HG03439 (cell line): ENCODE results near the gene ST3GAL3.

Experiments used
- ATAC-seq: cut with Tn5 transposase; IDR thresholded peaks from one replicate; pipeline ENCODE4 v1.9.1; 2021; ENCODE audit warnings: mild to moderate bottlenecking, moderate library complexity; ENCODE audit not compliant: unreplicated experiment

The ST3GAL3 gene, protein sequence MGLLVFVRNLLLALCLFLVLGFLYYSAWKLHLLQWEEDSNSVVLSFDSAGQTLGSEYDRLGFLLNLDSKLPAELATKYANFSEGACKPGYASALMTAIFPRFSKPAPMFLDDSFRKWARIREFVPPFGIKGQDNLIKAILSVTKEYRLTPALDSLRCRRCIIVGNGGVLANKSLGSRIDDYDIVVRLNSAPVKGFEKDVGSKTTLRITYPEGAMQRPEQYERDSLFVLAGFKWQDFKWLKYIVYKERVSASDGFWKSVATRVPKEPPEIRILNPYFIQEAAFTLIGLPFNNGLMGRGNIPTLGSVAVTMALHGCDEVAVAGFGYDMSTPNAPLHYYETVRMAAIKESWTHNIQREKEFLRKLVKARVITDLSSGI

DNA sequence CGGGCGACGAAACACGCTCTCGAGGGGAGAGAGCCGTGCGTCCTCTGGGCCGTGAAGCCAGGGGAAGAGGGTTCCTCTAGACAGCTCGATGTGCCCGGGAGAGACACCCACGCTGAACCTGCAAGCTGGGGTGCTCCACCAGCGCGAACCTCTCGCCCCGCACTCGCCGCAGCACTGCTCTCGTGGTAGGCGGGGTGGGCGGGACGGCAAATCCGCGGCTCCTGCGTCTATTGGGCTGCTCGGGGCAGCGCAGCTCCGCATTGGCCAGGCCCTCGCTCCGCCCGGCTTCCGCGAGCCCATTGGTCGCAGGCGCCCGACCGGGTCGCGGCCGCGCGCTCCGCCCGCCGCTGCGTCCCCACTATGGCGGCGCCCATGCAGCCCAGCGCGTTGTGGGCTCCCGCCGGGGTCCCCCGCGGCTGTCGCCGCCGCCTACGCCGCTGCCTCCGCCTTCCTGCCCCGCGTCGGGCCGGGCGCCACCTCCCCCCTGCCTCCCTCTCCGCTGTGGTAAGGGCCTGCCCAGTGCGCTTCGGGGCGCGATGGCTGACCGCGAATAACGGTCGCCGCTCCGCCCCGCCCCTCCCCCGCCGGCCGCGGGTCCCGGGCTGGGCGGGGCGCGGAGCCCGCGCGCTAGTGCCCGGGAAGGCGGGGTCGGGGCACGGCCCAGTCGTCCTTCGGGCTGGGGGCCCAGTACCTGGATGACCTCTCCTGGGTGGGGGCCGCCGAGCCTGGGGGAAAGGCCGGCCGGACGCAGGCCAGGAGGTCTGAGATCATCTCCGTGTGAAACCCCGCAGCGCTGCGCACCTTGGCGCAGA is at the start of gene ST3GAL3:
Gene ST3GAL3, plus strand, starts transcription at position 347 of the 812 bp plus-strand sequence. CDS start 28,727 bp downstream, outside the sequence.
- ATAC-seq, result peak; percentile 86

DNA sequence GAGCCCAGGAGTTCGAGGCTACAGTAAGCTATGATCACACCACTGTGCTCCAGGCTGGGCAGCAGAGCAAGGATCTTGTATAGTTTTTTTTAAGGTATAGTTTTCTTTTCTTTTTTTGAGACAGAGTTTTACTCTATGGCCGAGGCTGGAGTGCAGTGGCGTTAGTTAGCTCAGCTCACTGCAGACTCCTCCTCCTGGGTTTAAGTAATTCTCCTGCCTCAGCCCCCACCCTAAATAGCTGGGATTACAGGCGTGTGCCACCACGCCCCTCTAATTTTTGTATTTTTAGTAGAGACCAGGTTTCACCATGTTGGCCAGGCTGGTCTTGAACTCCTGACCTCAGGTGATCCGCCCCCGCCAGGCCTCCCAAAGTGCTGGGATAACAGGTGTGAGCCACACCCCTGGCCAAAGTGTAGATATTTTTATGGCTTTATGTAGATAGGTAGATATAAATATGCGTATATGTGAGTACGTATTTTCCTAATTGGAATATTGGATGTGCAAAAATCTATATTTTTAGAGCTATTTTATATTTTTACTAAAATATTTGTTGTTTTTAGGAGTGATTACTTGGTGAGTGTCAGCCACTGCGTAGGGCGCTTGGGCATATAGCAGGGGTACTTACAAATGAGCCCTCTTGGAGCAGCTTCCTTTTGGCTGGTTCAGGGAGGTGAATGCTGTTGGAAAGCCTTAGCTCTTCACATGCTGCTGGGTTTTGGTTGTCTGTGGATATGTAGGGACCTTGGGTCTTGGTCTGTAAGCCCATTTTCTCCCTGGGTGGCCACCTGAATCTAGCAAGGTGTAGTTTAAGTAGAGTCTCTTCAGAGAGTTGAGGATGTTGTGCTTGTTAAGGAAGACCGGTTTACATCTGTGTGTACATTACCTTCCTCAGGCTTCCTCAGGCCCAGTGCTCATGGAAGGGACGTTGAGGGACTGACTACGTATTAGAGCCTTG is 47.8 kb upstream of the ST3GAL3 start:
- ATAC-seq, result no peak

DNA sequence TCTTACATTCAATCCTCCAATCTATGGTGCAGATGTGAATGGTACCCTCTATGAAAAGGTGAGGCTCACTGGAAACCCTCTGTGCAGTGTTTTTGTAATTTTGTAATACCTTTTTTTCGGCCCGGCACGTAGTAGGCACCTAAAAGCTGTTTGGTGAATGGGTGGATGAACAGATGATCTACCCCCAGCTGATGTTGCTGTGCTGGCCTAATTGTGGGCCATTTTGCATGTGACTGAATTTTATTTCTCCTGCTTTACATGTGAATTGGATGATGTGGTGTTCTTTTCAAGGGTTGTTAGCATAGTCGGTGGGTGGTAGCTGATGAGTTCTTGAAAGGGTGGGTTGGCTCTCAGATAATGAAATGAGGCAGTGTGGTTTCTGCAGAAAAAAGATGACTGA is 47.0 kb upstream of the ST3GAL3 start:
- no peak for ATAC-seq

DNA sequence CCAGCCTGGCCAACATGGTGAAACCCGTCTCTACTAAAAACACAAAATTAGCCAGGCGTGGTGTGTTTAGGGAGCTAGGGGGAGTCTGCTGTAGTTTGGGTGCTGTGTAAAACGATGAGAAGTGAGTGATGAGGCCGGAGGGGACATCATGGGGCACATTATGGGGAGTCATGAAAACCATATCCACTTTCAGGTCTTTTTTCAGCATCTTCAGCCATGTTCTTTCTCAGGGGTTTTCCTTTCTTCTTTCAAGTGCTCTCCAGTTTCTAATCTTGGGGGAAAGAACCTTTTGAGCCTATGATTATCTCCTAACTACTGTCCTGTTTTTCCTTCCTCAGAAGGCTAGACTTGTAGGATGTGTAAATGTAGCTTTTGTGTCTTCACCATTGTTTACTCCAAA is 43.0 kb upstream of the ST3GAL3 start:
- no peak for ATAC-seq

DNA sequence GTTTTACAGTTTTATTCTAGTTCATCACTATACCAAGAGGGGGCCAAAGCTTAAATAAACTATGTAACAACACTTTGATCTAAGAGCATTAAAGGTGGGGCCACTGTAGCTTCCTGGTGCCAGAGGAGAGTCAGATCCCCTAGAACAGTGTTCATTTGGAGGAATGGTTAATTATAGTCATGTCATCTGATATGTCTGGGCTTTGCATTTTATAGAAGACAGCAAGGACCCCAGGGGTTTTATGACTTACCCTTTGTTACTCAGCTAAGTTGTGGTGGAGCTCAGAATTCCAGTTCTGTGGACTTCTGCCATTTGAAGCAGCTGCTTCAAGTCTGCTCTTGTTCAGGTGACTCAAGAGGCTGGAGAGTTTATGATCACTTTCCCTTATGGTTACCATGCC is 40.7 kb upstream of the ST3GAL3 start:
- no peak for ATAC-seq

DNA sequence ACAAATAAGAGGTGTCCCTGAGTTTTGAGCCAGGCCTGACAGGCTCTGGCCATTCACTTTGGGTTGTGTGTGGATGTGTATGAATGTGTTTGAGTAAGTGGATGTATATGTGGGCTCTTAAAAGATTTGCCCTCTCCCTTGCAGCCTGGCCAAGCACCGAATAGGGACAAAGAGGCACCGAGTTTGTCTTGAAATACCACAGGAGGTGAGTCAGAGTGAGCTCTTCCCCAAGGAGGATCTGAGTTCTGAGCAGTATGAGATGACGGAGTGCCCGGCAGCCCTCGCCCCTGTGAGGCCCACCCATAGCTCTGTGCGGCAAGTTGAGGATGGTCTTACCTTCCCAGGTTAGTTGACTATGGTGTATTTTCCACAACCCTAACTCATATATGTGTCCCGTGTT is 38.4 kb upstream of the ST3GAL3 start:
- ATAC-seq, result no peak

DNA sequence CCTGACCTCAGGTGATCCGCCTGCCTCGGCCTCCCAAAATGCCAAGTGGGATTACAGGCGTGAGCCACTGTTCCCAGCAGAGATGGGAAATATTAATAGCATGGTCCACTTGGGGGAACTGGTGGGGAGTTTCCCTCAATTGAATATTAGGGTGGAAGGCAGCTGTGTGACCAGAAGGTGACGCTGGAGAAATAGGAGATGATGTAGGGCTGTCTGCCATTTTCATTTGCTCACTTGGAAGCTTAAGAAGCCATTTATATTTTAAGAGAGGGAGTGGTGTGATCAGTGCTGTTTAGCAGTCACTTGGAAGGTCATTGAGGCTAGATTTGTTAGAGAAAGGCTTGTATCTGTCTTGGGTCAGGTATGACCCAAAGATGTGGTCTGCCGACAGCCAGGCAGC is 37.5 kb upstream of the ST3GAL3 start:
- no peak for ATAC-seq

DNA sequence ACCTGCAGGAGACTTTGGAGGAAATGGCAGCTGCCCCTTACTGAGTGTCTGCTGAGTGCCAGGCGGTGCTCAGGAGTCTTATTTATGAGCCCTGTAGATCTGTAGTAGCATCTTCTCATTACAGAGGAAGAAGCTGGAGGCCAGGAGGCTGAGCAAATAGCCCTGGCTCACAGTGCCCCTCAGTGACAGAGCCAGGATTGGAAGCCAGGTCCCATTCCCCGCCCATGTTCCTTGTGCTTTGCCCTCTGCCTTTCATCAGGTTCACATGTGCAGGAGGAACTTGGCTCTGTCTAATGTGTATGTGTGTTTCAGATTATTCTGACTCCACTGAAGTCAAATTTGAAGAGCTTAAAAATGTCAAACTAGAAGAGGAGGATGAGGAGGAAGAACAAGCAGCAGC is 36.1 kb upstream of the ST3GAL3 start:
- ATAC-seq, result no peak

DNA sequence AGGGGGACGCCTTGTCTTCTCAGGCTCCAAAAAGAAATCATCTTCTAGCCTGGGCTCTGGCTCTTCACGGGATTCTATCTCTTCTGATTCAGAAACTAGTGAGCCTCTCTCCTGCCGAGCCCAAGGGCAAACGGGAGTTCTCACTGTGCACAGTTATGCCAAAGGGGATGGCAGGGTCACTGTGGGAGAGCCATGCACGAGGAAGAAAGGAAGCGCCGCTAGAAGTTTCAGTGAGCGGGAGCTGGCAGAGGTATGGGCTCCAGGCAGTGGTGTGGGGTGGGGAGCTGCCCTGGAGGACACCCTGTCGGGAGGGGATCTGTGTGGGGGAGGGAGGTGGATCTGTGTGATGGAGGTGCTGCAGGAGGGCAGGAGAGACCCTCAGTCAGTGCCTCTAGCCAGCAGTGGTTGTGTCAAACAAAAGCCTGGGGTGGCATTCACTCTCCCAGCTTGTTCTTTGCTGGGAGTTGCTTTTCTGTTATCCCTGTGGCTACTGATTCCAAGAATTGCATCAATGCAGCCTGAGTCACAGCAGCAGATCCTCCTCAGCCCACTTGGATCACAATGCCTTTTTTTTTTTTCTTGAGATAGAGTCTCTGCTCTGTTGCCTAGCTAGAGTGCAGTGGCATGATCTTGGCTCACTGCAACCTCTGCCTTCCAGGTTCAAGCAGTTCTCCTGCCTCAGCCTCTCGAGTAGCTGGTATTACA is 35.6 kb upstream of the ST3GAL3 start:
- ATAC-seq, result no peak

DNA sequence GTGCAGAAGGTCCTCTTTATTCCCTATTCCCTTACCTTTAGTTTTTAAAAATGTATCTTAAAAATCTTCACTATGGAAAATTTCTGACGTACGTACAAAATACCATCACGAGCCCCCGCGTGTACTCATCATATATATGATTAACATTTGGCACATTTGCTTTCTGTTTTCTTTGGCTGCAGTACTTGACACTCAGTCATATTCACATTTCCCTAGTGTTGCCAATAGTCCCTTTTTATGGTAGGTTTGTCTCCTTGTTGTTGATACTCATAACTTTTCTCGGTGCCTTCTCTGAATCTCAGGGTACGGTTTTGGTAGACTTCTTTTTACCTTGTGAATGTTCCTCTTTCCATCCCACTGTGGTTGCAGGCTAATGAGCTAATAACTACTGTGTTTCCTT is 34.1 kb upstream of the ST3GAL3 start:
- ATAC-seq, result no peak

DNA sequence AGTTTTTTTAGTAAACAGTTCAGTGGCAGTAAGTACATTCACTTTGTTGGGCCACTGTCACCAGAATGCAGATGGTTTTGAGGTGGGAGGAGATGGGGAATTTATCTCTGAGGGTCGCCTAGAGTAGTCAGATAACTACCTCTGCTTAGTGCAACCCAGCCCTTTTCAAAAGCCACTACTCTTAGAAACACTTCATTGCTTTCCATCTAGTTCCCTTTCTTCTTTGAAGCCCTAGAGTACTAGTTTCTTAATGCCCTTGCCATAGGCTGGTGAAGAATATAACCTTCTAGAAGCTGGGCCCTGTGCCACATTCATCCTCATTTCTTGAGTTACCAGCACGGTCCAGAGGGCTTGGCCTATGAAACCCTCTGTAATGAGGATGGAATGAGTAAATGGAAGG is 28.4 kb upstream of the ST3GAL3 start:
- no peak for ATAC-seq

DNA sequence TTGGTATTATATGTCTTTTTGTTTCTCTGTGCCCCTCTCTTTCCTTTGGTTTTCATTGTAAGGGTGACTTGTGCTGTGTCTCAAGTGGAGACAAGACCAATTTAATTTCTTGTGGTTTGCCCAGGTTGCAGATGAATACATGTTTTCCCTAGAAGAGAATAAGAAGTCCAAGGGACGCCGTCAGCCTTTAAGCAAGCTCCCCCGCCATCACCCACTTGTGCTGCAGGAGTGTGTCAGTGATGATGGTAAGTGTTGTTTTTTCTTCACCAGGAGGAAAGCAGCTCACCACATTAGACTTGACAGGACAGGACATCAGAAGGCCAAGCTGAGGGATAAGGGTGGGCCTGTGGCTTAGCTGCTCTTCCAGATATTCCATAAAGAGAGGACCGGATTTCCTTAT is 23.8 kb upstream of the ST3GAL3 start:
- no peak for ATAC-seq

DNA sequence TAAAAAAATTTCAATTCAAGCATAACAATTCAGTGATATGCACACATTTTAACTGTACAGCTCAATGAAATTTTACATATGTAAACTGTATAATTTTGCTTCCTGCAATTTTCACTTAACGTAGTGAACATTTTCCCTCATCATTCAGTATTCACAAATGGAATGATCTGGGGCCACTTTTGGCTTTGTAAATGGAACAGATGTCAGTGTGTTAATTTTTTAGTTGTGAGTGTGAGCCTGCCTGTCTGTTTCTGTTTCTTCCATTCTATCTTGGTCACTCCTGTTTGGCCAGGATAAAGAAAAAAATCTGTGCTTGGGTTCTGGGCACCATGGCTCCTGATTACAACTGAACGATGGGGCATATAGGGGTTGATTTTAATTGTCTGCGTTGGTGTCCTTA is 20.5 kb upstream of the ST3GAL3 start:
- ATAC-seq, result no peak

DNA sequence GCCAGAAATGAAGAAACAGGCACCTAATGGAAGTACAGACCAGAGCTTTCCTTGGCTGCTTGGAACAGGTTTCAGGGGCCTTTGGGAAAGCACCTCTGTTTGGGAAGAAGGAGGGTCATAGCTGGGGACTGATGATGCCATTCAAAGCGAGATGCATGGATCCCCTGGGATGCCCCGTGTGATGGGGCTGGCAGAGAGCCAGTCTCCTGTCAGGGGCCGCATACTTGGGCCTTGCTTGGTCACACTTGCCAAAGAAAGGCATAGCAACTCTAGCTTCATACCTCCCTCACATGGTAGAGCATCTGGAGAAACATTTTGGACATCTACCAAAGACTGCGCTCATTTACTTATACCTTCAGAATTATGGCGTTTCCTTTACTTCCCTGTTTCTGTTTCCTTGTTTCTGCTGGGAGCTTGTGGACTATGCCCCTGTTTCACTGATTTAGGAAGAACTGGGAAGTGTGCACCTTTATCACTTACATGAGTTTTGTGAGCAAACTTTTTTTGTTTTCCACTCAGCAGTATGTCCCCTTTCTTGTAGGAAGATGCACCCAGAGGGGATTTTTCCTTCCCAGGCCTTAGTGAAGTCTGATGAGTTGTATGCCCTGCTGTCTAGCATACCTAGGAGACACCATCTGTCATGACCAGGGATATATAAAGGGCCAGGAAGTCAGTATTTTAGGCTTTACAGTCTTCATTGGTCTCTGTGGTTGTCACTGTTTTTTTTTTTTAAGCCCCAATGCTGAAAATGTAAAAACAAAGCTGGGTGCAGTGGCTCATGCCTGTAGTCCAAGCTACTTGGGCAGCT is 19.8 kb upstream of the ST3GAL3 start:
- ATAC-seq, result no peak

DNA sequence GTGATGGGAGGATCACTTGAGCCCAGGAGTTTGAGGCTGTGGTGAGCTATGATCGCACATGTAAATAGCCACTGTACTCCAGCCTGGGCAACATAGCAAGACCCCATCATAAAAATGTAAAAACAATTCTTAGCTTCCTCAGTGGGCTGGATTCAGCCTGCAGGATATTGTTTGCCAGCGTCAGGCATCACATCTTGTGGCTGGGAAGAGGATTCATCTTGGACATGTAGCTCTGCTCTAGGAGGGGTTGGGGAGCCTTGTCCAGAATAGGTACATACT is 19.3 kb upstream of the ST3GAL3 start:
- no peak for ATAC-seq

DNA sequence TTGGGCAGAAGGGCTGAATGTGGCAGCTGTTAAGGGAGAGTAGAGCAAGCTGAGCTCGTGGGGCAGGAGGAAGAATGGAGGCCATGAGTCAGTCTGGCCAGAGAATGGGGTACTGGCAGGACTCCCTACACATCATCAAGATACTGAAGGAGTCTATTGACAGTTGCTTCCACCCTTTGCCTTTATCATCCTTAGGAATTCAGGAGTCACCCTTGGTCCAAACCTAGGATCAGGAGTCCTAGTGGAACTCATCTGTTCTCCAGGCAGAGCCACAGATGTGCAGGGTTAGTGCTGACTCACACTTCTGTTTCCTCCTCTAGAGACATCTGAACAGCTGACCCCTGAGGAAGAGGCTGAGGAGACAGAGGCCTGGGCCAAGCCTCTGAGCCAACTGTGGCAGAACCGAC is 18.7 kb upstream of the ST3GAL3 start:
- ATAC-seq, result no peak

DNA sequence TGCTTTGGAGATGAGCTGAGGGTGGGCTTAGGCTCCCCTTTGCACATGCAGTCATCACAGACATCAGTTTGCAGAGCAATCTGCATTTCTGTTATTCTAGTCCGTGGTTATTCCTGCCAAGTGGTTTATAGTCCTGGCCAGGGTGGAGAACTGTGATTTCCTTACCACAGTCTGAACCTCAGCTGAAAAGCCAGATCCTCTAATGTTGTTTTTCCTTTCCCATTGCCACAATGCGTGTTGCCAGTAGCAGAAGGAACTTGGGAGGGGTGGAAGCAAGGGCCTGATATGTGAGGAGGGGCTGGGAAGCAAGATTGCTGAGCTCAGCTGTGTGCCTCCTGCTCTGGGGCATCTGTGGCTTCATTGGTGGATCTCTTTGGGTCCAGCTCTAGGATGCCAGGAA is 18.0 kb upstream of the ST3GAL3 start:
- ATAC-seq, result no peak

DNA sequence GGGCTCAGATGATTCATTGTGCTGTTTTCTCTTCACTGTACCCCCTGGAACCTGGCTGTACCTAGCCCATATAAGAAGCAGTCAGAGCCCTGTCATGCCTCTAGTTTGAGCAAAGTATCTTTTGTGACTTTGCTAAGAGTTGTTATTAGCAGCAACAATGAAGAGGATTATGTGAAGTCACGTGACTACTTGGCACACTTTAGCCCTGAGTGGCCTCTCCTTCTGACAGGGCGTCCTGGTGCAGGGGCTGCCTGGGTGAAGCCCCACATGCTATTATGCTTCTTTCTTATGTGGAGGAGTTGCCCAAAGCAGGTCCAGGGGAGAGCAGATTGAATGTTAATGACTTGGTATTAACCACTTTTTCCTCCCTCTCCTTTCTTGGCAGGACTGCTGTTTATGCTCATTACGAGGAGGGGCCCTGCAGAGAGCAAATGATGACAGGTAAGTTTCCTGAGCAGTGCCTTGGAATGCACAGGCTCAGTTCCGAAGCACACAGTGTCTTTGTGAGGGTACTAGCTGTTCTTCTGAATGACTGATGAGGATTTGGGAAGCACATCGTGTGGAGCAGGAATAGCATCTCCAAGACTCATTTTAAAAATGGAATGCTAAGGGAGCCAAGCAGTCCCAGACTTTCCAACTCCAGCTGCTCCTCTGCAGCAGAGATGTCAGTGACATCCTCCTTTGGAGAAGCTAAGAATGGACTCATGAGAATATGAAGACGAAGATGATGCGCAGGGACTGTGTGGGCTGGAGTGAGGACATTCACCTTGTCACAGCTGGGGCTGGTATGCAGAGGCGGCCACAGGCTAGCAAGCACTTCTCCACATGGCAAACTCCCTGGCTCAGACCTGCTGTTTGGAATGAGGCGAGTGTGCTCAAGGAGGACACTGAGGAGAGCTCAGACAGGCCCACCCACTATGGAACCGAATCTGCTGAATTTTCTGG is 15.2 kb upstream of the ST3GAL3 start:
- ATAC-seq, result no peak

DNA sequence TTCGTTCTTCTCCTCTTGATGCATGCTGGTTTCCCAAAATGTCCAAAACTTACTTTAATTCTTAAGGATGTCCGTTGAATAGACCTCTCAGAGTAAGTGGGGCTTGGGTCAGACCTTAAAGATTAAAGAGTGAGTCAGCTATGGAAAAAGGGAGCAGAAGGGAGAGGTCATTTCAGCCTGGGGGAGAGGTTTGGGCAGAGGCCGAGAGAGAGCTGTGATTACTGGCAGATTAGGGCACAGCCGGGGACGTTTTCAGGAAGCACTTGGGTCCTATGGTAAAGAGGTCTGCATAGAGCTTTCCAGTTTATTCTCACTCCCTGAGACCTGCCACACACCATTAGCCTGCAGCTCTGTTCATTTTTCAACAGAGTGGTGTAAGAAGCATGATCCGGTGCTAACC is 14.0 kb upstream of the ST3GAL3 start:
- no peak for ATAC-seq
